ENCODE measurements around the gene IGSF6. TPM values are rescaled to one million over a fixed set of nuclear protein-coding genes. Genes with fewer than 3 reads are reported as not detected.
"Not testable (repeated sequence)": the region's sequence is repeated elsewhere in the genome, so short reads cannot be mapped to it uniquely, and the experiment has no call there.

Gene IGSF6
- total and polyA plus RNA-seq, 9 of the 15 experiments (the other 6 are each of a cell fraction or from before 2014, with no cell fraction given): 0.07 TPM; not detected in 8

GRCh38 chr16:21683184-21683583 lies 30.8 kb upstream of the IGSF6 start (continued):
- peak; percentile 60 for TF ChIP-seq C11orf30 (IDR thresholded peaks at IDR 0.05; ENCODE audit: low read depth)
- no peak for TF ChIP-seq FOXA3 (CRISPR knock-in tag; conservative IDR thresholded peaks at IDR 0.05 in 1 of 2, IDR thresholded peaks at IDR 0.05 in 1 of 2)
- TF ChIP-seq ZNF197 (CRISPR knock-in tag; IDR thresholded peaks at IDR 0.05; ENCODE audit: low read depth): no peak
- no peak for TF ChIP-seq SMARCC2 (IDR thresholded peaks at IDR 0.05; ENCODE audit: low read depth)
- TF ChIP-seq ZNF184 (CRISPR knock-in tag; IDR thresholded peaks at IDR 0.05): no peak
- TF ChIP-seq SAP30 (IDR thresholded peaks at IDR 0.05; ENCODE audit: borderline replicate concordance, insufficient read depth, low read depth, low read length, poor library complexity, severe bottlenecking): no peak

GRCh38 chr16:21680714-21681113 lies 28.3 kb upstream of the IGSF6 start:
- H3K79me2 ChIP-seq (ENCODE audit: control insufficient read depth, insufficient read depth, low read length); in situ Hi-C loops (cut with MboI); H3K27ac ChIP-seq (ENCODE audit: extremely low read depth, low read depth, low read length); H3K27me3 ChIP-seq (ENCODE audit: control insufficient read depth in 2 of 2, insufficient read depth in 2 of 2, low read length in 2 of 2); H3K4me1 ChIP-seq (replicated peaks in 1 of 2; ENCODE audit: control insufficient read depth in 2 of 2, insufficient read depth in 2 of 2, low read length in 2 of 2); H3K9me1 ChIP-seq (ENCODE audit: control insufficient read depth, insufficient read depth, low read length); H3K9me3 ChIP-seq (replicated peaks; ENCODE audit: control insufficient read depth, insufficient read depth, low read depth, low read length); FAIRE-seq; H3K9ac ChIP-seq (ENCODE audit: insufficient read depth in 1 of 2, low read depth in 2 of 2, low read length in 2 of 2); DNase-seq (ENCODE audit: extremely low read depth in 1 of 4, low spot score in 3 of 4); H3K36me3 ChIP-seq (ENCODE audit: control insufficient read depth, insufficient read depth, low read length); POLR2A ChIA-PET; ATAC-seq; CTCF ChIA-PET (ENCODE audit: low intra/inter-chr PET ratio); H3K4me3 ChIP-seq; H4K20me1 ChIP-seq (replicated peaks; ENCODE audit: control insufficient read depth, insufficient read depth, low read length); BruUV-seq (replicated peaks); H2AFZ ChIP-seq (ENCODE audit: low read depth, low read length); H3K4me2 ChIP-seq (ENCODE audit: insufficient read depth, low read length); intact Hi-C loops (cut with micrococcal nuclease); TF ChIP-seq CEBPG (CRISPR knock-in tag; IDR thresholded peaks at IDR 0.05): not testable (repeated sequence)
- WGBS (ENCODE audit: insufficient coverage, low coverage, missing lambda C conversion rate): 0% methylated on average over 3 of the region's 5 CpGs
- TF ChIP-seq CEBPG (tag; conservative IDR thresholded peaks at IDR 0.05 in 1 of 2, IDR thresholded peaks at IDR 0.05 in 1 of 2): 0 out of 4 replicates have a peak, but pooled peaks of 1 of the 2 experiments have one; percentile 20
- 0 out of 2 replicates have a peak, but pooled peaks have one; percentile 46 for TF ChIP-seq CEBPB (tag; IDR thresholded peaks at IDR 0.05)

- BruUV-seq (replicated peaks); in situ Hi-C loops (cut with MboI): not testable (repeated sequence)
These were observed 22.0 kb upstream of the IGSF6 start for GRCh38 chr16:21674456-21674855.

More at GRCh38 chr16:21674456-21674855, 22.0 kb upstream of the IGSF6 start:
- H3K4me2 ChIP-seq (ENCODE audit: insufficient read depth, low read length); H3K9me3 ChIP-seq (replicated peaks; ENCODE audit: control insufficient read depth, insufficient read depth, low read depth, low read length); H2AFZ ChIP-seq (ENCODE audit: low read depth, low read length); H3K27ac ChIP-seq (ENCODE audit: extremely low read depth, low read depth, low read length); FAIRE-seq; DNase-seq (ENCODE audit: extremely low read depth in 1 of 4, low spot score in 3 of 4); CTCF ChIA-PET (ENCODE audit: low intra/inter-chr PET ratio); H3K79me2 ChIP-seq (ENCODE audit: control insufficient read depth, insufficient read depth, low read length); H3K9me1 ChIP-seq (ENCODE audit: control insufficient read depth, insufficient read depth, low read length); H3K27me3 ChIP-seq (ENCODE audit: control insufficient read depth in 2 of 2, insufficient read depth in 2 of 2, low read length in 2 of 2); intact Hi-C loops (cut with micrococcal nuclease); H3K4me1 ChIP-seq (replicated peaks in 1 of 2; ENCODE audit: control insufficient read depth in 2 of 2, insufficient read depth in 2 of 2, low read length in 2 of 2); H4K20me1 ChIP-seq (replicated peaks; ENCODE audit: control insufficient read depth, insufficient read depth, low read length); POLR2A ChIA-PET; H3K36me3 ChIP-seq (ENCODE audit: control insufficient read depth, insufficient read depth, low read length); H3K4me3 ChIP-seq; ATAC-seq; H3K9ac ChIP-seq (ENCODE audit: insufficient read depth in 1 of 2, low read depth in 2 of 2, low read length in 2 of 2): not testable (repeated sequence)
- WGBS (ENCODE audit: insufficient coverage, low coverage, missing lambda C conversion rate): 0% methylated on average over 4 of the region's 4 CpGs
